ENCODE measurements around the gene SMIM35.
"Not testable (repeated sequence)": the region's sequence is repeated elsewhere in the genome, so short reads cannot be mapped to it uniquely, and the experiment has no call there.

Gene SMIM35

DNA sequence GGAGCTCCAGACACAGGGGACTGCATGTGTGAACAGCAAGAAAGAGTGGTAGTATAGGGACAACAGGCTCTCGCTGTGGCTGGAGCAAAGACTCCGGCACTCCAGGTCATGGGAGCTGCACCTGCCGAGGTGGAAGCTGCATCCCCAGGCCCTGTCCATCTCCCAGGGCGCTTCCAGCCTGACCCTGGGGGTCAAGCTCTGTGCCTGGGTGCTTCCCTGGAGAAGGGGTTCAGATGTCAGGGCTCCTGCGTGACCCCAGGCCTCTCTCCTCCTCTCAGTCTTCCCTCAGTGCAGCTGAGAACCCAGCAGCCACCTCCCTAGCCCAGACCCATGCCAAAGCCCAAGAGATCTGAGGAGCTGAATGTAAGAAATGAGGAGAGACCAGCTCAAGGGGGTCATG is 6.5 kb downstream of the SMIM35 start:
- no peak for DNase-seq (ENCODE audit: low read depth)

DNA sequence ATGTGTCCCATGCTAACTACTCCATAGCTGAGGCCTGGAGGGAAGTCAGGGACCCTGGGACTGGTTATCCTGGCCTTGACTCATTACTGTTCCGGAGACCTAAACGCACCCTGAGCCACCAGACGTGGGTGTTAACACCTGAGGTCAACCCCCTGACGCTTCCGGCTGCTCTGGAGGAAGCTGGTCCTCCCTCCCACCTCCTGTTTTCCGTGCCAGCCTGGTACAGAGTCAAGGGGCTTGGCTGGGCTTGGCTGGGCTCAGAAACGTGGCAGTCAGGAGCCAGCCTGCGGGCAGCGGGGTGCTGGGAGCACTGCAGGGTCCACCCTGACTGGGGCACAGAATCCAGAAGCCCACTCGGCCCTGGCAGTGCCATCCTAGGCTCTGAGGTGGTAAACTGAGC is 7.3 kb downstream of the SMIM35 start:
- DNase-seq (ENCODE audit: low read depth) = no peak

DNA sequence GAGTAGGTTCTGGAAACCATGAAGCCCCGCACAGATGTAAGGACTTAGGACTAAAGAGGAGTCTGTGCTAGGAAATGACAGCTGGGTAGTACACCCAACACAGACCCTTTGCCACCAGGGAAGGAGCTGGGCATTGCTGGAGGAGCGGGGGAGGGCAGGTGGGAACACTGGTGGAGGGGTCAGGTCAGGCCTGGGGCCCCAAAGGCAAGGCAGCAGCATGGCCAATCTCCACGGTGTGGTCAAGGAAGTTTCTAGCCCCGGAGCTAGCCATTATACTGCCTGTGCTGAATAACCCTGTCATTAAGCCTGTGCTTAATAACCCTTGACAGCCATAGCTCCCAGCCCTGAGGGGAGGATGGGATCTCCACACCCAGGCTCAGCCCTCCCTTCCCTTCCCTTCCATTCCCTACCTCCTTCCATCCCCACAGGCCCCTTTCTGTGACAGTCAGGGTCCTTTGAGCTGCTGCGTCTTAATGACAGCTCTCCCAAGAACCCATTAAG is 7.8 kb downstream of the SMIM35 start:
- no peak for DNase-seq (ENCODE audit: low read depth)

GRCh38 chr11:118076754-118077281 is 9.9 kb downstream of the SMIM35 start, which contains the start of gene TMPRSS4:
Gene TMPRSS4, plus strand, starts transcription at chr11:118077078. Its CDS starts 225 bp downstream, at chr11:118077303.
- DNase-seq (ENCODE audit: low read depth) = no peak

GRCh38 chr11:118074785-118075184 is 12.0 kb downstream of the SMIM35 start:
- DNase-seq (ENCODE audit: low read depth) = no peak

- no peak for DNase-seq (ENCODE audit: low read depth)
Observed at GRCh38 chr11:118074091-118074685, 12.6 kb downstream of the SMIM35 start.

- DNase-seq (ENCODE audit: low read depth) = no peak
Observed at GRCh38 chr11:118073554-118073953, 13.2 kb downstream of the SMIM35 start.

- no peak for DNase-seq (ENCODE audit: low read depth)
Observed at GRCh38 chr11:118071416-118072030, 15.2 kb downstream of the SMIM35 start.

DNA sequence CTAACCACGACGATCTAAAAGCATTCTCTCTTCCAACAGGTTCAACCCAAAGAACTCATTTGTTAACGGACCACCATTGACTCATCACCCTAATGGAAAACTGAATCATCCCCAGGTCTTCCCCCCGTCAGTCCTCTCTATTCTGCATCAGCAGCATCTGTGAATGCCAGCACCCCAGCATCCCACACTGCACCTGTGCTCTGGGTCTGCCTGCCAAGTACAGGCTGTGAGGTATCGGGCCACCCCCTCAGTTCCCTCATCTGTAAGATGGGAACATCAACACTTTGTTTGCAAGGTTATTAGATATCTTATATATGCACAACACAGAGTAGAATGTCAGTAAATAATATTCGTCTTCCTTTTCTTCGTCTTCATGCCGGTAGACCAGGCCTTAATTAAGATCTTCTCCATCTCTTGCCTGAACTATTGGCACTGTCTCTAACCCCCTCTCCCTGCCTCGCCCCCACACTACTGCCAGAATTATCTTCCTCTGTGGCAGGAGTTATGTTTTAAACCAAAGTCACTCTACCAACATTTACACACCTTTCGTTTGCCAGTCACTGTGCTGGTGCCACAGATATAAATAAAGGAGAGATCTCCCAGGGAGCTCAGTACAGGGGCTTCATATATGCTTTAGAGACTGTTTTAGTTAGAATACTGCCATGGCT is 17.7 kb downstream of the SMIM35 start:
- no peak for DNase-seq (ENCODE audit: low read depth)

- DNase-seq (ENCODE audit: low read depth) = no peak
Observed at GRCh38 chr11:118068206-118068944, 18.4 kb downstream of the SMIM35 start.

DNA sequence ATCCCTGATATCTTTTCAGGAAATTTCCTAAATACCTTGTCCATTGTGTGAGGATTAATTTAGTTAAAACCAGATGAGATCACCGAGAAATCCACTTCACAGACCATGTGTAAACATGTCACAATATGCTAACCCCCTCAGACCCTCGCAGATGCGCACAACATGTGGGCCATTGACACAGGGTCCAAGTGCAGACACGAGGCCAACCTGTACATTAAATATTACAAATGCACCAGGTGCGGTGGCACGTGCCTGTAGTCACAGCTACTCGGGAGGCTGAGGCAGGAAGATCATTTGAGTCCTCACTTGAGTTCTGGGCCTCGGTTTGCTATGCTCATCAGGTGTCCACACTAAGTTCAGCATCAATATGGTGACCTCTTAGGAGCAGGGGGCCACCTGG is 19.8 kb downstream of the SMIM35 start:
- no peak for DNase-seq (ENCODE audit: low read depth)

- no peak for DNase-seq (ENCODE audit: low read depth)
Observed at GRCh38 chr11:118065384-118065783, 21.4 kb downstream of the SMIM35 start.

DNA sequence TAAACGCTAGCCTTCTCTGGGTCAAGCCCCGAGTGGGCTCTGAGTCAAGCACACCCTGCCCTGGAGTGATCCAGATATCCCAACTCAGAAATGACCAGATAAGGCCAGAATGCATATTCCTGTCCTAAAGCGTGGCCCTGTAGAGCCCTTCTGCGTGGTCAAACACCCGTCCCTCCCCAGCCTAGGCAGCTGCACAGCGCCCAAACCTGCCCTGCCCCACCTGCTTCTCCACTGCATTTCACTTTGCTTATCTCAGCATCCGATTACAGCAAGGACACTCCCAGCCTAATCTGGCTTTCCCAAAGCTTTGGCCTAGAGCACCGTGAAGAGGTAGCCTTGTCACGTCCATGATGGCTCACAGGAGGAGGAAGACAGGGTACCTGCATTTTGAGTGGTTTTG is 21.8 kb downstream of the SMIM35 start:
- no peak for DNase-seq (ENCODE audit: low read depth)

DNA sequence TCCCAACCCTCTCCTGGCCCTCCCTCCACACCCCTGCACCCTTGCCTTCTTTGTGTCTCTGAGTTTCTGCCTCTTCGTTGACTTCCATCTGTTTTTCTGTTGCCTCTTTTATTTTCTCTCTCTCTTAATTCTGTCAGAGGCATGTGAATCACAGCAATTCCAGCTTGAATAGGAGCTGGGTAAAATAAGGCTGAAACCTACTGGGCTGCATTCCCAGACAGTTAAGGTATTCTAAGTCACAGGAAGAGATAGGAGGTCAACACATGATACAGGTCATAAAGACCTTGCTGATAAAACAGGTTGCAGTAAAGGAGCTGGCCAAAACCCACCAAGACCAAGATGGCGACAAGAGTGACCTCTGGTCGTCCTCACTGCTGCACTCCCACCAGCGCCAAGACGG is 24.1 kb downstream of the SMIM35 start:
- not testable (repeated sequence) for DNase-seq (ENCODE audit: low read depth)

DNA sequence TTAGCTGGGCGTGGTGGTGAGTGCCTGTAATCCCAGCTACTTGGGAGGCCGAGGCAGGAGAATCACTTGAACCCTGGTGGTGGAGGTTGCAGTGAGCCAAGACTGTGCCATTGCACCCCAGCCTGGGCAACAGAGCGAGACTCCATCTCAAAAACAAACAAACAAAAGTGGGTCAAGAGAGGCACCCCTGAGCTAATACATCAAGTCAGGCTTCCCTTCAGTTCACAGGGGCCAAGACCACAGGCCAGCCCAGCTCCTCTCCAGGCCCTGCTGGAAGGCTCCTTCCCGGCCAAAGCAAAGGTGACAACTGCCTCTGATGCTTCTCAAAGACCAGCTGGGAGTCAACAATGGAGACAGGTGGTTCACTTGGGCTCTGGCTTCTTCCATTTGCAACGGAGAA is 24.6 kb downstream of the SMIM35 start:
- not testable (repeated sequence) for DNase-seq (ENCODE audit: low read depth)

DNA sequence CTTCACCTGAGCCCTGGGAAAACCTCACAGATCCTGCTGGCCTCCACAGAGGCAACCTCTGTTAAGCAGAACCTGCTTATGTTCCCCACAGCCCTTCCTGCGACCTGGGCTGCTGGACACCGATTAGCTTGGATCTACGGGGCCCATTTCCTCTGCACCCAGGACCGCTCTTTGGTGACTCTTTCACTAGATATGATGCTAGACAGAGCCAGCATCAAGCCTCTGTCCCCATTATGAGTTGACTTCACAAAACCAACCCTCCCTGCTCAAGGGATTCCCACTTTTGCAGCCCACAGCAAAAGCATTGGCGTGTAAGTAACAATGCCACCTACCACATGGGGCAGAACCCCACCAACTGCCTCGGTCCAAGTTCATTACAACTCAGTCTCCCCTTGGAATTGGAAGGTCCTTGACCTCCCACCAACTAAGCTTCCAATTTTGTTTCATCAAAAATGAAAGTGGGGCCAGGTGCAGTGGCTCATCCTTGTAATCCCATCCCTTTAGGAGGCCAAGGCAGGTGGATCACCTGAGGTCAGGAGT is 25.1 kb downstream of the SMIM35 start:
- DNase-seq (ENCODE audit: low read depth) = no peak

DNA sequence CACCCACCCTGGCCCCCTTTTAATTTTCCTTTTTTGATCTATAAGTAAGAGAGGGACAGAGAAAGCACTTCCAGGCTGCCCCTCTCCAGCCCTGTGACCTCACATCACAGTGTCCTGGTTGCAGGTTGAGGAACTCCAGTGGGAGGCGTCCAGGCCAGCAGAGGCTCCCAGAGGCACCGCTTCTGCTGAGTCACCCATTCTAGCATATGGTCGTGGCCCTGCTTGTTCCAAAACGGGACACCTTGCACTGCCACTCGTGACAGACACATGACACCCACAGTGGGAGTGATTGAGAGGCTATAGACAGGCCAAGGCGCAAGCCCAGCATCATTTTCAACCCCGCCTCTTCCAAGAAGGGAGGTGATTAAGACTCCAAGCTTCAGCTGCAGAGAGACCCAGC is 25.9 kb downstream of the SMIM35 start:
- no peak for DNase-seq (ENCODE audit: low read depth)

DNA sequence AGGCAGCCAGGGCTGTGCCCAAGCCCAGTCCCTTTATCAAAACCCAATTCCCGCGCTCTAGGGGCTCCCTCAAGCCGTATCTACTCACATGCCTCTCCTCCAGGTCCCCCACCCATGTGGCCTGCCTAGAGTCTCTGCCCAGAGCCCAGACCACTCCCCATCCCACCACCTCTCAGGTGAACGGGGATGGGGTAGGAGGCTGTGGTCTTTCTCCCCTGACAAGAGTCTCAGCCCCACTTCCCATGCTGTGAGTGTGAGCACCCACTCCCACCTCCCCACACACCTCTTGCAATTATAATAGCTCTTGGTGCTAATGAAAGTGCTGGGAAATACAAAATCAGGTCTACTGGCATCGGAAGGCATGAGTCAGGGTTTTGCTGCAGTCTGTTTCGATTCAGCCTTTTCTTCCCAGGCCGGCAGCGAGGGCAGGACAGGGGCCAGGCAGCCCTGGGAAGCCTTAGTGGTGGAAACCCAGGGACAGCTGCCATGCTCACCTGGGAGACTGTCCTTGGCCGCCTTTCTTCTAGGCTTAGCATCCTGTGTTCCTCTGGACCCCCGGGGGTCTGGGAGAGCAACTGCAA is 26.6 kb downstream of the SMIM35 start:
- no peak for DNase-seq (ENCODE audit: low read depth)

DNA sequence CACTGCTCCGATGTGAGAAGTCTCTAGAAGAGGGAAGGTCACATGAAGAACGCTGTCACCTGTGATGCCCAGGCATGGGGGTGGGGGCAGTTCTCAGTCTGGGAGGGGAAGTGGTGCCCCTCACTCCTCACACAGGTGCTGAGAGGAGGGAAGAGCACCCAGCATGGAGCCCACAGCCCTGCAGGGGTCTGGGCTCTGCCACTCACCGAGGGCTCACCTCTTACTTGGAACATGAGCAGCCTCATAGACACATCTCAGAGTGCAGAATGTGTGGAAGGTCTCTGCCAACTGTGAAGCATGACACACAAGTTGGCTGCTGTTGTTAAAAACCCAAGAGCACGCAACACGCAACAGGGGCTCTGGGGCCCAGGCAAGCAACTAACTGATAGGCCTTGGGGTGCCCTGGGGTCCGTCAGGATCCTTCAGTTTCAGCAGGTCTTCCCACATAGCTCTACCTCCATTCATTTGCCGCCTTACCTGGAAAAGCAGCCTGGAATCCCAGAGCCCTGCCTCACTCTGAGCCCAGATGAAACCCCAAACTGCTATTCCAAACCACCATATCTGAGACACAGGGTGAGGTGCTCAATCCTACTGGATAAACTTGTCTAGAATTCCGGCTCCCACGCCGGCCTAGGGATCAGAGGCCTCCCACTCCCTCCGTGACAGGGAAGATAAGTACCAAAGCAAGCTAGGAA is 27.4 kb downstream of the SMIM35 start:
- no peak for DNase-seq (ENCODE audit: low read depth)

DNA sequence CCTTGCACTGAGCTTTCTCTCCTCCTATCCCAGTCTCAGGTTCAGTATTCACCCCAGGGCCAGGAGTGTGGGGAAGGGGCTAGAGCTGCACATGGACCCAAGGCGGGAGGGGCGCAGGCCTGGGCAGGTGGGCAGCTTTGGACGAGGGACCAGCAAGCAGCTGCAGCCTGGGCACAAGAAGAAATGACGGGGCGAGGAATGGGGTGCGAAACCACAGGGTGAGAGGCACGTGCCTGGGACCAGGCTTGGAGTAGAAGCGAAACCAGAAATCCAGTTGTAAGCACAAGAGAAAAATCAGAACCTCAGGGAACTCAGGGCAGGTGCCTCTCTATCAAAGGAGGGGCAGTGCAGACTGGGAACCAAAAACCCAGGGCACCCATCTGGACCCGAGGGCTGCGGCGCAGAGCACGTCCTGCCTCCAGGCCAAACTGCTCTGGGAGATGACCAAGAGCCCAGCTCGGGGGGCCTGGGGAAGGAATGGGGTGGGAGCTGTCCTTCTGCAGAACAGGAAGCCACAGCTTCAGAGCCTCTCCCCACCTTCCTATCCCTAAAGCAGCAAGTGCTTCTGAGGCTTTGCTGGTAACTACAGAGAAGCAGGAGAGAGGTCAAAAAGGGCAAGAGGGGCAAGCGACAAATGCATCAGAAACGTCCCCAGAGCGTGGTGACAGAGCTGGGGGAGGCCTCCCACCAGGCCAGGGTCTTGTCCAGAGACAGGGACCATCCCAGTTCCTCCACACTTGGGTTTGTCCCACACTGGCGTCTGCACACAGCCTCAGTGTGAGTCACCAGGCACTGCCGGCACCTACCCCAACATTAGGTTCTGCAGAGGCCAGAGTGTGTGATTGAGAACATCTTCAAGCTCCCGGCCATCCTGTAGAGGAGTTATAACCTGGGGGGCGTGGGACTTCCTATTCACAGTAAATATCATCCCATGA is 28.2 kb downstream of the SMIM35 start:
- no peak for DNase-seq (ENCODE audit: low read depth)

Data from activated T-cell treated with anti-CD3 and anti-CD28 coated beads for 48 hours (primary cell).